ENCODE data around the gene KDM2A. TPM values are rescaled to one million over a fixed set of nuclear protein-coding genes. Genes with fewer than 3 reads are reported as not detected.
A peak's percentile ranks its signal among the peaks of the same experiment; 100 is the strongest.
"Not testable (repeated sequence)": the region's sequence is repeated elsewhere in the genome, so short reads cannot be mapped to it uniquely, and the experiment has no call there.

KDM2A gene
- total RNA-seq, 6 experiments from 2014 or later = 23.8 to 37.1 (median 33.4) TPM

- 8% methylated on average over 9 of the region's 9 CpGs for WGBS (ENCODE audit: insufficient coverage, low coverage, low lambda C conversion rate, missing lambda C conversion rate)
- peak overlapping the region; percentile 75 to 86 (median 85) for H3K4me3 ChIP-seq
- H3K9me3 ChIP-seq = no peaks in the 10 kb centered on the region
- peak overlapping the region; percentile 92 to 99 (median 95) for H3K27ac ChIP-seq
- peaks cover 0 to 8% (median 0%) of the 10 kb centered on the region in 4 donors for H3K36me3 ChIP-seq
- ATAC-seq = peak in 2 of 4 donors; percentile 3 to 17
- DNase-seq = peak in 1 of 3 donors; percentile 6
- peak; percentile 41 for TF ChIP-seq POLR2A (IDR thresholded peaks at IDR 0.05)
- no peak for TF ChIP-seq CTCF (IDR thresholded peaks at IDR 0.05)
- intact Hi-C loops (cut with DNase I) = loop anchor here in 1 of 2 donors (10.0 kb wide), 1 partner anchor 54 kb away; no protein-coding TSS in a partner anchor
- H3K27me3 ChIP-seq = no peaks in the 10 kb centered on the region
- peaks cover 0 to 29% (median 2%) of the 10 kb centered on the region in 4 donors for H3K4me1 ChIP-seq
These were observed 2.0 kb downstream of the KDM2A start for GRCh38 chr11:67120881-67121710.

- DNase-seq = peak in 1 of 3 donors; percentile 11
- peaks cover 0 to 26% (median 2%) of the 10 kb centered on the region in 4 donors for H3K4me1 ChIP-seq
- not testable (repeated sequence) for H3K4me3 ChIP-seq, H3K27me3 ChIP-seq, ATAC-seq, H3K9me3 ChIP-seq, H3K27ac ChIP-seq
- intact Hi-C loops (cut with DNase I) = loop anchor here in 1 of 2 donors (10.0 kb wide), 1 partner anchor 51 kb away; no protein-coding TSS in a partner anchor
- peaks cover 0 to 15% (median 2%) of the 10 kb centered on the region in 4 donors for H3K36me3 ChIP-seq
- 89% methylated on average over 3 of the region's 5 CpGs for WGBS (ENCODE audit: insufficient coverage, low coverage, low lambda C conversion rate, missing lambda C conversion rate)
These were observed 4.7 kb downstream of the KDM2A start for GRCh38 chr11:67123801-67124200.

GRCh38 chr11:67126243-67126642 is 7.2 kb downstream of the KDM2A start:
- 95% methylated on average over 8 of the region's 8 CpGs for WGBS (ENCODE audit: insufficient coverage, low coverage, low lambda C conversion rate, missing lambda C conversion rate)
- peaks cover 0 to 15% (median 7%) of the 10 kb centered on the region in 4 donors for H3K36me3 ChIP-seq
- peak in 2 of 3 donors; percentile 10 to 31 for DNase-seq

GRCh38 chr11:67126986-67127385 is 7.9 kb downstream of the KDM2A start:
- WGBS (ENCODE audit: insufficient coverage, low coverage, low lambda C conversion rate, missing lambda C conversion rate) = 64% methylated on average over 4 of the region's 4 CpGs

More at GRCh38 chr11:67126243-67126642, 7.2 kb downstream of the KDM2A start:
- H3K4me3 ChIP-seq, H3K27me3 ChIP-seq, H3K9me3 ChIP-seq, ATAC-seq, H3K27ac ChIP-seq: not testable (repeated sequence)
- H3K4me1 ChIP-seq = peaks cover 0 to 32% (median 2%) of the 10 kb centered on the region in 4 donors
- intact Hi-C loops (cut with DNase I) = loop anchor here in 1 of 2 donors (10.0 kb wide), 1 partner anchor 49 kb away; no protein-coding TSS in a partner anchor

GRCh38 chr11:67130861-67131260 is 11.8 kb downstream of the KDM2A start:
- intact Hi-C loops (cut with DNase I); H3K9me3 ChIP-seq; H3K27me3 ChIP-seq; H3K27ac ChIP-seq; H3K4me3 ChIP-seq: not testable (repeated sequence)
- ATAC-seq (peak in 2 of 4 donors; percentile 29 to 40), DNase-seq (peak in 2 of 3 donors; percentile 33 to 54)
- peaks cover 0 to 14% (median 0%) of the 10 kb centered on the region in 4 donors for H3K4me1 ChIP-seq
- peaks cover 0 to 51% (median 20%) of the 10 kb centered on the region in 4 donors for H3K36me3 ChIP-seq
- 62% methylated on average over 9 of the region's 10 CpGs for whole genome bisulfite sequencing (ENCODE audit: insufficient coverage, low coverage, low lambda C conversion rate, missing lambda C conversion rate)

More at GRCh38 chr11:67126986-67127385, 7.9 kb downstream of the KDM2A start:
- intact Hi-C loops (cut with DNase I) = loop anchor here in 1 of 2 donors (10.0 kb wide), 1 partner anchor 48 kb away; no protein-coding TSS in a partner anchor
- TF ChIP-seq POLR2A (IDR thresholded peaks at IDR 0.05) (no peak), CTCF (IDR thresholded peaks at IDR 0.05) (no peak)
- Histone ChIP-seq H3K36me3 (peaks cover 0 to 20% (median 7%) of the 10 kb centered on the region in 4 donors), H3K27me3 (no peaks in the 10 kb centered on the region), H3K4me1 (peaks cover 0 to 28% (median 0%) of the 10 kb centered on the region in 4 donors), H3K27ac (no peak overlapping the region), H3K4me3 (no peak overlapping the region), H3K9me3 (no peaks in the 10 kb centered on the region)
- DNase-seq (peak in 1 of 3 donors; percentile 21), ATAC-seq (peak in 1 of 4 donors; percentile 11)
